ENCODE results near the gene RBFOX2. TPM values are rescaled to one million over a fixed set of nuclear protein-coding genes. Genes with fewer than 3 reads are reported as not detected.

The RBFOX2 gene
- total RNA-seq, 1 donor from 2014 or later = 70.0 TPM

DNA sequence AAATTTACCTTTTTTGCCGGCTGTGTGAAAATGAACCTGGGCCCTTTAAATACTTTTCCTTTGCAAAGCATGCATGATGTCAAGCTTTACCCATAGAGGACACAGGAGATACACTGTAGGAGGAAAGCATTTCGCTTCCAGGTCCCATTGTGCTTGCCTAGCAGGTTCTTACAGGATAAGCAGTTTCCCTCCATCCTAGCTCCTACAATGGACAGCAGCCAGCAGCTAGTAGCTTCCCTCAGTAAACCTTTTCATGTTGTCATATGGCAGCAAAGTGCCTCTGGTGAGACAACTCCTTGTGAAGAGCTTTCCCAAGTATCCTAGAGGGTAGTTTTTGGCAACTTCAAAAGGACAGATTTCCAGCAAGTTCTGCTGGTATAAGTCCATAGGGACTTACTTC is 78.4 kb downstream of the RBFOX2 start:
- H3K27me3 ChIP-seq = no peaks in the 10 kb centered on the region
- TF ChIP-seq POLR2AphosphoS5 (IDR thresholded peaks at IDR 0.05; ENCODE audit: insufficient read depth in 1 of 2, low read depth in 1 of 2) (no peak), POLR2A (IDR thresholded peaks at IDR 0.05) (no peak)
- no peaks in the 10 kb centered on the region for H3K4me1 ChIP-seq
- DNase-seq (ENCODE audit: extremely low spot score in 2 of 2) = no peak
- intact Hi-C loops (cut with DNase I) = no loop called here
- H3K36me3 ChIP-seq = no peaks in the 10 kb centered on the region
- H3K27ac ChIP-seq = no peak overlapping the region
- no peaks in the 10 kb centered on the region for H3K9me3 ChIP-seq
- no peak overlapping the region for H3K4me3 ChIP-seq

DNA sequence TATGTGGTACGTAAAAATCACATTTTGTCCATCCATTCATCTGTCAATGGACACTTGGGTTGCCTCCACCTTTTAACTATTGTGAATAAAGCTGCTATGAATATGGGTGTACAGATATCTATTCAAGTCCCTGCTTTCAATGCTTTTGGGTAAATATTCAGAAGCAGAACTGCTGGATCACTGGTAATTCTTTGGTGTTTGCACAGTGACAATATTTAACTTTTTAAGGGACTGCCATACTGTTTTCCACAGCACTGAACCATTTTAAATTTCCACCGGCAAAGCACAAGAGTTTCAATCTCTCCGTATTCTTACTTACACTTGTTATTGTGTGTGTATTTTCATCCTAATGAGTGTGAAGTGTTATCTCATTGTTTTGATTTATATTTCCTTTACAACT is 79.4 kb downstream of the RBFOX2 start:
- Histone ChIP-seq H3K4me1 (no peaks in the 10 kb centered on the region), H3K36me3 (no peaks in the 10 kb centered on the region), H3K4me3 (no peak overlapping the region), H3K27me3 (no peaks in the 10 kb centered on the region), H3K27ac (no peak overlapping the region), H3K9me3 (no peaks in the 10 kb centered on the region)
- DNase-seq (ENCODE audit: extremely low spot score in 2 of 2) = no peak
- TF ChIP-seq, protein P1, sequence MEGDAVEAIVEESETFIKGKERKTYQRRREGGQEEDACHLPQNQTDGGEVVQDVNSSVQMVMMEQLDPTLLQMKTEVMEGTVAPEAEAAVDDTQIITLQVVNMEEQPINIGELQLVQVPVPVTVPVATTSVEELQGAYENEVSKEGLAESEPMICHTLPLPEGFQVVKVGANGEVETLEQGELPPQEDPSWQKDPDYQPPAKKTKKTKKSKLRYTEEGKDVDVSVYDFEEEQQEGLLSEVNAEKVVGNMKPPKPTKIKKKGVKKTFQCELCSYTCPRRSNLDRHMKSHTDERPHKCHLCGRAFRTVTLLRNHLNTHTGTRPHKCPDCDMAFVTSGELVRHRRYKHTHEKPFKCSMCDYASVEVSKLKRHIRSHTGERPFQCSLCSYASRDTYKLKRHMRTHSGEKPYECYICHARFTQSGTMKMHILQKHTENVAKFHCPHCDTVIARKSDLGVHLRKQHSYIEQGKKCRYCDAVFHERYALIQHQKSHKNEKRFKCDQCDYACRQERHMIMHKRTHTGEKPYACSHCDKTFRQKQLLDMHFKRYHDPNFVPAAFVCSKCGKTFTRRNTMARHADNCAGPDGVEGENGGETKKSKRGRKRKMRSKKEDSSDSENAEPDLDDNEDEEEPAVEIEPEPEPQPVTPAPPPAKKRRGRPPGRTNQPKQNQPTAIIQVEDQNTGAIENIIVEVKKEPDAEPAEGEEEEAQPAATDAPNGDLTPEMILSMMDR (IDR thresholded peaks at IDR 0.05) = no peak
- TF ChIP-seq POLR2A (IDR thresholded peaks at IDR 0.05) (no peak), POLR2AphosphoS5 (IDR thresholded peaks at IDR 0.05; ENCODE audit: insufficient read depth in 1 of 2, low read depth in 1 of 2) (no peak)
- intact Hi-C loops (cut with DNase I) = no loop called here

DNA sequence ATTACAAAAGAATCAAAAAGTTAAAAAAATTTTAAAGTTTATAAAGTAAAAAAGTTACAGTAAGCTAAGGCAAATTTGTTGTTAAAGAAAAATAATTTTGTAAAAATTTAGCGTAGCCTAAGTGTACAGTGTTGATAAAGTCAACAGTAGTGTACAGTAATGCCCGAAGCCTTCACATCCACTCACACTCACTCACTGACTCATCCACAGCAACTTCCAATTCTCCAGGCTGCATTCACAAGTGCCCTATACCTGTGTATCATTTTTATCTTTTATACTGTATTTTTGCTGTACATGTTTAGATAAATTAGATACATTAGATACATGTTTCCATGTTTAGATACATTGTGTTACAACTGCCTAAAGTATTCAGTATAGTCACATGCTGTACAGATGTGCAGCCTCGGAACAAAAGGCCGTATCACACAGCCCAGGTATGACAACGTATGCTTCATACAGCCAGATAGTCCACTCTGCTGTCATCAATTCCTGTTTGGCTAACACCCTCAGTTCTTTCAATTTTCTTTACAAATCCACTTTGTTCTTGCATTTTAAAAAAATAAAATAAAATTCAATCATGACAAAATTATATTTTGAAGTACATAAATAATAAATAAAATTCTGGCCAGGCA is 80.7 kb downstream of the RBFOX2 start:
- no peak for DNase-seq (ENCODE audit: extremely low spot score in 2 of 2)
- H3K9me3 ChIP-seq = no peaks in the 10 kb centered on the region
- no peaks in the 10 kb centered on the region for H3K27me3 ChIP-seq
- no peak for TF ChIP-seq POLR2AphosphoS5 (IDR thresholded peaks at IDR 0.05; ENCODE audit: insufficient read depth in 1 of 2, low read depth in 1 of 2)
- no peak for TF ChIP-seq POLR2A (IDR thresholded peaks at IDR 0.05)
- TF ChIP-seq, protein P1 (IDR thresholded peaks at IDR 0.05) = no peak
- intact Hi-C loops (cut with DNase I) = no loop called here
- no peak overlapping the region for H3K27ac ChIP-seq
- no peak overlapping the region for H3K4me3 ChIP-seq
- H3K4me1 ChIP-seq = no peaks in the 10 kb centered on the region
- no peaks in the 10 kb centered on the region for H3K36me3 ChIP-seq

GRCh38 chr22:35944458-35944857 is 84.2 kb downstream of the RBFOX2 start:
- no peaks in the 10 kb centered on the region for H3K27me3 ChIP-seq
- H3K4me3 ChIP-seq = no peak overlapping the region
- intact Hi-C loops (cut with DNase I) = no loop called here
- no peak for TF ChIP-seq POLR2A (IDR thresholded peaks at IDR 0.05)
- TF ChIP-seq, protein P1 (IDR thresholded peaks at IDR 0.05) = no peak
- no peak for TF ChIP-seq POLR2AphosphoS5 (IDR thresholded peaks at IDR 0.05; ENCODE audit: insufficient read depth in 1 of 2, low read depth in 1 of 2)
- H3K9me3 ChIP-seq = no peaks in the 10 kb centered on the region
- DNase-seq (ENCODE audit: extremely low spot score in 2 of 2) = no peak
- no peaks in the 10 kb centered on the region for H3K36me3 ChIP-seq
- no peaks in the 10 kb centered on the region for H3K4me1 ChIP-seq
- no peak overlapping the region for H3K27ac ChIP-seq

DNA sequence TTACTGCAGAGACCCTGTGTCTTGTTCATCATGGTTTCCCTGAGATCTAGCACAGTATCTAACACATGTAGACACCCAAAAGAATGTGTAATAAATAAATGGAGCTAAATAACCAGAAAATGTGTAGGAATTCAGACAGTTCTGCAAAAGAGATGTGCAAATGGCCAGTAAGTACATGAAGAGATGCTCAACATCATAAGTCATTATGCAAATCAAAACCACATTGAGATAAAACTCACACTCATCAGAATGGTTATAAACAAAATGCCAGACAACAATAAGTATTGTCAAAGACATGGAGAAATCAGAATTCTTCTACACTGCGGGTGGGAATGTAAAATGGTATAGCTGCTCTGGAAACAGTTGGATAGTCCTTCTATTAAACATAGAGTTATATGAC is 88.5 kb downstream of the RBFOX2 start:
- Histone ChIP-seq H3K9me3 (no peaks in the 10 kb centered on the region), H3K27ac (no peak overlapping the region), H3K4me3 (no peak overlapping the region), H3K36me3 (no peaks in the 10 kb centered on the region), H3K4me1 (no peaks in the 10 kb centered on the region), H3K27me3 (no peaks in the 10 kb centered on the region)
- intact Hi-C loops (cut with DNase I) = no loop called here
- no peak for TF ChIP-seq POLR2A (IDR thresholded peaks at IDR 0.05)
- TF ChIP-seq, protein P1 (IDR thresholded peaks at IDR 0.05) = no peak
- DNase-seq (ENCODE audit: extremely low spot score in 2 of 2) = no peak
